OCI-LY7 (cell line): ENCODE measurements around the gene HMG20A. TPM values are rescaled to one million over a fixed set of nuclear protein-coding genes. Genes with fewer than 3 reads are reported as not detected.

Experiments used
- BruUV-seq: library from RNA; stranded (reverse); fragments of 400-500 nt; replicated peaks from 2 replicates; lab custom pipeline; 2021; lab: Mats Ljungman, UMichigan
- CTCF ChIA-PET: fragments of 300-600 bp; sonication (Branson Sonifier 250); formaldehyde crosslinking; loops from one replicate; lab custom pipeline; 2022; ENCODE audit warnings: antibody characterized with exemption; ENCODE audit not compliant: unreplicated experiment; lab: Charles Lee
- POLR2A ChIA-PET: fragments of 300-600 bp; sonication (Branson Sonifier 250); formaldehyde crosslinking; loops from one replicate; lab custom pipeline; 2022; ENCODE audit warnings: antibody characterized with exemption; lab: Charles Lee
- DNase-seq: peaks from one replicate; pipeline ENCODE4 v3.0.0-alpha.2; 2015; ENCODE audit warnings: low spot score
- H2AFZ ChIP-seq: fragments of 200-600 bp; sonication (generic), shearing (Covaris generic); 2 replicates; pipeline ENCODE4 v1.6.1; 2014; ENCODE audit warnings: mild to moderate bottlenecking, antibody characterized with exemption, low read length, moderate library complexity
- H3K27ac ChIP-seq: fragments of 200-600 bp; sonication (generic); 2 replicates; pipeline ENCODE4 v1.5.1; 2014; ENCODE audit warnings: mixed run types, low read depth, mild to moderate bottlenecking, moderate library complexity, low read length, inconsistent platforms; ENCODE audit not compliant: poor library complexity, severe bottlenecking
- H3K36me3 ChIP-seq: fragments of 200-600 bp; sonication (generic); 2 replicates; pipeline ENCODE4 v1.6.1; 2014; ENCODE audit warnings: mild to moderate bottlenecking, antibody characterized with exemption, low read length, moderate library complexity, mixed read lengths; ENCODE audit not compliant: insufficient read depth
- H3K4me1 ChIP-seq: fragments of 200-600 bp; sonication (generic); 2 replicates; pipeline ENCODE4 v1.5.1; 2014; ENCODE audit warnings: mild to moderate bottlenecking, low read length; ENCODE audit not compliant: insufficient read depth, poor library complexity, severe bottlenecking
- H3K4me2 ChIP-seq: fragments of 200-600 bp; sonication (generic); 2 replicates; pipeline ENCODE4 v1.6.1; 2014; ENCODE audit warnings: mild to moderate bottlenecking, low read length
- H3K4me3 ChIP-seq: fragments of 200-600 bp; sonication (generic); 2 replicates; pipeline ENCODE4 v1.5.1; 2014; ENCODE audit warnings: mild to moderate bottlenecking, low read depth, low read length; ENCODE audit not compliant: poor library complexity, severe bottlenecking
- H3K79me2 ChIP-seq: fragments of 200-600 bp; sonication (generic); 2 replicates; pipeline ENCODE4 v1.6.1; 2016; ENCODE audit warnings: low read depth, mild to moderate bottlenecking, low read length, moderate library complexity, mixed read lengths; ENCODE audit not compliant: insufficient read depth
- H3K9me2 ChIP-seq: fragments of 200-600 bp; sonication (generic); 2 replicates; pipeline ENCODE4 v1.6.1; 2016; ENCODE audit warnings: mild to moderate bottlenecking, low read length, mixed read lengths; ENCODE audit not compliant: insufficient read depth
- H3K9me3 ChIP-seq: fragments of 200-600 bp; sonication (generic); 2 replicates; pipeline ENCODE4 v1.6.1; 2014; ENCODE audit warnings: mild to moderate bottlenecking, mixed run types, low read length, mixed read lengths
- H4K20me1 ChIP-seq: fragments of 200-600 bp; sonication (generic); 2 replicates; pipeline ENCODE4 v1.6.1; 2014; ENCODE audit warnings: mild to moderate bottlenecking, antibody characterized with exemption, low read length, moderate library complexity, mixed read lengths; ENCODE audit not compliant: insufficient read depth
- EZH2phosphoT487 ChIP-seq: fragments of 200-600 bp; sonication (generic); IDR thresholded peaks from 2 replicates; pipeline ENCODE4 v1.6.1; 2018; ENCODE audit warnings: low read depth, borderline replicate concordance, mild to moderate bottlenecking, mixed run types, antibody characterized with exemption, low read length, moderate library complexity, mixed read lengths
- intact Hi-C: fragments of 100-400 bp; cut with micrococcal nuclease; formaldehyde crosslinking; loops from one replicate; pipeline ENCODE4 v1.10.0; 2022; ENCODE audit not compliant: unreplicated experiment
- total RNA-seq, 2 experiments: library from RNA; depleted of rRNA in 1 of 2; stranded (reverse); fragments of >200 nt in 1 of 2; shearing (Covaris generic) in 1 of 2; gene quantifications; 2 replicates each; pipeline ENCODE4 v1.2.3, GENCODE V29; 2014 to 2022
- TF ChIP-seq, protein P1 (sequence below): fragments of 200-600 bp; sonication (generic); conservative IDR thresholded peaks from 2 replicates; pipeline ENCODE4 v1.5.1; 2014; ENCODE audit warnings: mild to moderate bottlenecking, antibody characterized with exemption, low read length, moderate library complexity, mixed read lengths

Gene HMG20A
- total RNA-seq, 2 experiments from 2014 or later = 29.1 to 49.9 TPM

DNA sequence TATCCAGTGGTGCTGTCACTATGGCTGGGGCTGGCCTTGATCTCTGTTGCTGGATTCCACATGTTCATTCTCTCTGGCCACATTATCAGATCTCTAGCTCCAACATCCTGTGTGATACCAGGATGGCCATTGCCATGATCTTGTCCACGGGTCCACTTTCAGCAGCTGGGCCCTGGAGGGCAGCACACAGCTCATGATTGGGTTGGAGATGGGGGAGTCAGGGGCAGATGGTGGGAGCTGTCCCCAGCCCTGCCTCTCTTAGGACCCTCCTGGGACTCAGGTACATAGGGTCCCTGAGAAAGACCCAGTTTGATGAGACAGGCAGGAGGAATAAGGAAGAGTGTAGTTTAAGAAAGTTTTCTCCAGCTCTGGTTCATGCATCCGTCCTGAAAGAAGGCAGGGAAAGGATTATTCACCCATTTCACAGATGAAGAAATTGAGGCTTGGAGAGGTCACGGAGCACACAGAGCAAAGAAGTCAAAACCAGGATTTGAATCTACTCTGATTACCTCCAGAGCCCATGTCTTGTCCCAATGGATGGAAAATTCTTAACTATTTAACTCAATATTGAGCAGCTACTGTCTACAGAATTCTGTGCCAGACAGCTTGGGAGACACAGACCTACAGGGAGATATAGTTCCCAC is 111.5 kb downstream of the HMG20A start:
- Histone ChIP-seq H4K20me1 (no peaks in the 10 kb centered on the region), H2AFZ (no peak overlapping the region), H3K4me1 (peaks cover 17% of the 10 kb centered on the region), H3K79me2 (no peaks in the 10 kb centered on the region), H3K27ac (no peak overlapping the region), H3K36me3 (no peaks in the 10 kb centered on the region), H3K4me3 (no peak overlapping the region), H3K9me3 (no peaks in the 10 kb centered on the region), H3K4me2 (no peak overlapping the region), H3K9me2 (no peaks in the 10 kb centered on the region)
- ChIA-PET POLR2A (interaction anchor here (0.6 to 1.0 kb wide), 2 partner anchors 9 to 197 kb away, joined by 3 read pairs; no protein-coding TSS in a partner anchor), CTCF (no interaction called here)
- TF ChIP-seq, protein P1, sequence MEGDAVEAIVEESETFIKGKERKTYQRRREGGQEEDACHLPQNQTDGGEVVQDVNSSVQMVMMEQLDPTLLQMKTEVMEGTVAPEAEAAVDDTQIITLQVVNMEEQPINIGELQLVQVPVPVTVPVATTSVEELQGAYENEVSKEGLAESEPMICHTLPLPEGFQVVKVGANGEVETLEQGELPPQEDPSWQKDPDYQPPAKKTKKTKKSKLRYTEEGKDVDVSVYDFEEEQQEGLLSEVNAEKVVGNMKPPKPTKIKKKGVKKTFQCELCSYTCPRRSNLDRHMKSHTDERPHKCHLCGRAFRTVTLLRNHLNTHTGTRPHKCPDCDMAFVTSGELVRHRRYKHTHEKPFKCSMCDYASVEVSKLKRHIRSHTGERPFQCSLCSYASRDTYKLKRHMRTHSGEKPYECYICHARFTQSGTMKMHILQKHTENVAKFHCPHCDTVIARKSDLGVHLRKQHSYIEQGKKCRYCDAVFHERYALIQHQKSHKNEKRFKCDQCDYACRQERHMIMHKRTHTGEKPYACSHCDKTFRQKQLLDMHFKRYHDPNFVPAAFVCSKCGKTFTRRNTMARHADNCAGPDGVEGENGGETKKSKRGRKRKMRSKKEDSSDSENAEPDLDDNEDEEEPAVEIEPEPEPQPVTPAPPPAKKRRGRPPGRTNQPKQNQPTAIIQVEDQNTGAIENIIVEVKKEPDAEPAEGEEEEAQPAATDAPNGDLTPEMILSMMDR = no peak
- TF ChIP-seq EZH2phosphoT487 = no peak
- BruUV-seq = no TSS peak
- intact Hi-C loops = no loop called here
- no peak for DNase-seq

DNA sequence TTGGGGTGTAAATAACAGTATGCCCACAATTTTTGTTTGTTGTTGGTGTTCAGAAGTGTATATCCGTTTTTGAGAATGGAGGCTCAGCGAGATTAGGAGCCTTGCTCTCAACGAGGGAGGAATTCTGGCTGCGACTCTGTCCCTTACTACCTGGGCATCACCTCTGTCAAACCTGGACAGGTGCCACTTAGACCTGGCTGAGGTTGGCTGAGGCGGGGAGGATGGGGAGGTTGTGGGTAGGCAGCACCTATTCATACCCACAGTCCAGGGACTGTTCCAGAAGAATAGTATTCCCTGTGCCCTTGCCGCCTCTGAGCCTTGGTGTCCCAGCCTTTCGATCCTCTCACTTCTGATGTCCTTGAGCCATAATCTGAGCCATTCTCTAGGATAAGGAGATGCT is 112.2 kb downstream of the HMG20A start:
- no peak overlapping the region for H2AFZ ChIP-seq
- peaks cover 24% of the 10 kb centered on the region for H3K4me1 ChIP-seq
- H3K9me3 ChIP-seq = no peaks in the 10 kb centered on the region
- POLR2A ChIA-PET = interaction anchor here (1.0 kb wide), 1 partner anchor 9 kb away, joined by 3 read pairs; no protein-coding TSS in a partner anchor
- H3K9me2 ChIP-seq = no peaks in the 10 kb centered on the region
- no peak overlapping the region for H3K4me2 ChIP-seq
- TF ChIP-seq, protein P1 = no peak
- TF ChIP-seq EZH2phosphoT487 = no peak
- intact Hi-C loops = no loop called here
- no peaks in the 10 kb centered on the region for H4K20me1 ChIP-seq
- H3K79me2 ChIP-seq = no peaks in the 10 kb centered on the region
- no peak for DNase-seq
- BruUV-seq = no TSS peak
- no peaks in the 10 kb centered on the region for H3K36me3 ChIP-seq
- H3K27ac ChIP-seq = no peak overlapping the region
- CTCF ChIA-PET = no interaction called here
- no peak overlapping the region for H3K4me3 ChIP-seq
